ENCODE measurements around the gene ERBB4. TPM values are rescaled to one million over a fixed set of nuclear protein-coding genes. Genes with fewer than 3 reads are reported as not detected.

ERBB4 gene
- total RNA-seq, 1 experiment from 2014 or later: 0.04 TPM

DNA sequence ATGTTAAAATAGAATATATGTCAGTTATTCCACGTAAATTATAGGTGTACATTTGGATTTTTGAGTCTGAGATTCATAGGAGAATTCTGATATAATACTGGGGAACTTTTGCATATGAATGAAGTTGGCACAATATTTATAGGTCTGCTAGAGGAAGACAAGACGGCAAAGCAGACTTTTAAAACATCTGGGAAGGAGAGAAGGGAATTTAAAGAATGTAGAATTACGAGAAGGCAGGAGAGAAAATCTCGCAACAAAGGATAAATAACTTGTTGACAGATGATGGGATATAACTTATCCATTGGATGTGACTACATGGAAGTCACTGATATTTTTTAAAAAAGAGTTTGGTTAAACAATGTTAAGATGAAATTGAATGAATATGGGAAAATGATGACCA lies 615.6 kb downstream of the ERBB4 start:
- Mint-ChIP-seq H3K4me1 (peaks cover 10 to 16% of the 10 kb centered on the region in 2 experiments; a peak in 3 of 4 replicates), H3K27me3 (ENCODE audit: low read depth) (no peaks in the 10 kb centered on the region), H3K9me3 (no peaks in the 10 kb centered on the region), H3K4me3 (no peak overlapping the region), H3K36me3 (ENCODE audit: insufficient read depth in 1 of 3, low read depth in 3 of 3) (no peaks in the 10 kb centered on the region), H3K27ac (peak overlapping the region in 1 of 3 experiments; percentile 42; a peak in 2 of 7 replicates)
- Histone ChIP-seq H3K4me1 (ENCODE audit: insufficient read depth, low read length) (no peaks in the 10 kb centered on the region), H3K4me2 (ENCODE audit: insufficient read depth, insufficient read length, low read length) (no peak overlapping the region), H4K20me1 (ENCODE audit: control insufficient read depth, insufficient read depth, insufficient read length) (no peaks in the 10 kb centered on the region), H4K5ac (ENCODE audit: insufficient read length, low read depth, low read length) (no peak overlapping the region), H3K23me2 (ENCODE audit: insufficient read length, low read depth, low read length, poor library complexity, severe bottlenecking) (no peaks in the 10 kb centered on the region), H3K9ac (ENCODE audit: extremely low read depth, insufficient read length, low read length) (no peak overlapping the region), H3K4ac (ENCODE audit: low read depth, low read length) (no peak overlapping the region), H3K14ac (ENCODE audit: insufficient read depth, low read length) (no peak overlapping the region), H3K18ac (ENCODE audit: insufficient read length, low read depth, low read length) (no peak overlapping the region), H3K27me3 (ENCODE audit: insufficient read depth, low read length) (no peaks in the 10 kb centered on the region), H2BK15ac (ENCODE audit: low read depth, low read length) (no peak overlapping the region), H3K79me1 (ENCODE audit: insufficient read depth, low read depth, low read length, poor library complexity, severe bottlenecking) (no peaks in the 10 kb centered on the region), H4K8ac (replicated peaks; ENCODE audit: insufficient read length, low read depth, low read length) (no peak overlapping the region), H3K79me2 (ENCODE audit: insufficient read depth, low read length) (no peaks in the 10 kb centered on the region), H2BK12ac (ENCODE audit: insufficient read length, low read depth, low read length) (no peak overlapping the region), H3K56ac (ENCODE audit: insufficient read length, low read depth, low read length) (no peak overlapping the region), H3K27ac (ENCODE audit: insufficient read length, low read depth, low read length) (no peak overlapping the region), H2BK20ac (ENCODE audit: low read depth, low read length, poor library complexity, severe bottlenecking) (no peak overlapping the region), H3K9me3 (ENCODE audit: control insufficient read depth, low read depth, low read length) (no peaks in the 10 kb centered on the region), H3K23ac (ENCODE audit: insufficient read length, low read depth, low read length) (no peak overlapping the region), H2AK5ac (ENCODE audit: insufficient read length, low read length) (no peak overlapping the region), H2BK120ac (ENCODE audit: low read depth, low read length, poor library complexity, severe bottlenecking) (no peak overlapping the region), H2AFZ (ENCODE audit: low read length) (no peak overlapping the region), H2BK5ac (ENCODE audit: insufficient read length, low read length) (no peak overlapping the region), H4K91ac (ENCODE audit: insufficient read length, low read depth, low read length) (no peak overlapping the region), H3T11ph (ENCODE audit: low read length) (no peak overlapping the region)
- TF ChIP-seq, protein P1, sequence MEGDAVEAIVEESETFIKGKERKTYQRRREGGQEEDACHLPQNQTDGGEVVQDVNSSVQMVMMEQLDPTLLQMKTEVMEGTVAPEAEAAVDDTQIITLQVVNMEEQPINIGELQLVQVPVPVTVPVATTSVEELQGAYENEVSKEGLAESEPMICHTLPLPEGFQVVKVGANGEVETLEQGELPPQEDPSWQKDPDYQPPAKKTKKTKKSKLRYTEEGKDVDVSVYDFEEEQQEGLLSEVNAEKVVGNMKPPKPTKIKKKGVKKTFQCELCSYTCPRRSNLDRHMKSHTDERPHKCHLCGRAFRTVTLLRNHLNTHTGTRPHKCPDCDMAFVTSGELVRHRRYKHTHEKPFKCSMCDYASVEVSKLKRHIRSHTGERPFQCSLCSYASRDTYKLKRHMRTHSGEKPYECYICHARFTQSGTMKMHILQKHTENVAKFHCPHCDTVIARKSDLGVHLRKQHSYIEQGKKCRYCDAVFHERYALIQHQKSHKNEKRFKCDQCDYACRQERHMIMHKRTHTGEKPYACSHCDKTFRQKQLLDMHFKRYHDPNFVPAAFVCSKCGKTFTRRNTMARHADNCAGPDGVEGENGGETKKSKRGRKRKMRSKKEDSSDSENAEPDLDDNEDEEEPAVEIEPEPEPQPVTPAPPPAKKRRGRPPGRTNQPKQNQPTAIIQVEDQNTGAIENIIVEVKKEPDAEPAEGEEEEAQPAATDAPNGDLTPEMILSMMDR (conservative IDR thresholded peaks at IDR 0.05): no peak
- WGBS (ENCODE audit: extremely low coverage, insufficient read length, low lambda C conversion rate): no CpG with 5 or more reads among the region's 4 CpGs
- no peak for DNase-seq

All from H9 (cell line).